ENCODE measurements around the gene CTTNBP2. TPM values are rescaled to one million over a fixed set of nuclear protein-coding genes. Genes with fewer than 3 reads are reported as not detected.
A peak's percentile ranks its signal among the peaks of the same experiment; 100 is the strongest.

The CTTNBP2 gene
- total and polyA plus RNA-seq, 8 donors = 3.0 to 22.2 (median 19.2) TPM

GRCh38 chr7:117818232-117818631 lies 55.0 kb downstream of the CTTNBP2 start:
- H3K27ac ChIP-seq = no peak overlapping the region
- H3K9me3 ChIP-seq = no peaks in the 10 kb centered on the region
- DNase-seq = peak in 1 of 4 donors; percentile 13
- no peaks in the 10 kb centered on the region for H3K27me3 ChIP-seq
- intact Hi-C loops (cut with DNase I) = no loop called here
- ATAC-seq = no peak
- no peak overlapping the region for H3K4me3 ChIP-seq
- no peaks in the 10 kb centered on the region for H3K4me1 ChIP-seq
- H3K36me3 ChIP-seq = no peaks in the 10 kb centered on the region
- TF ChIP-seq CTCF (IDR thresholded peaks at IDR 0.05) = no peak

- no peaks in the 10 kb centered on the region for H3K27me3 ChIP-seq
These were observed 56.5 kb downstream of the CTTNBP2 start for GRCh38 chr7:117816727-117817126.

GRCh38 chr7:117811696-117812095 lies 61.5 kb downstream of the CTTNBP2 start:
- Histone ChIP-seq H3K9me3 (no peaks in the 10 kb centered on the region), H3K4me1 (no peaks in the 10 kb centered on the region)
- no peak for ATAC-seq

More at GRCh38 chr7:117816727-117817126, 56.5 kb downstream of the CTTNBP2 start:
- H3K36me3 ChIP-seq = no peaks in the 10 kb centered on the region
- intact Hi-C loops (cut with DNase I) = no loop called here
- H3K4me1 ChIP-seq = no peaks in the 10 kb centered on the region
- H3K4me3 ChIP-seq = no peak overlapping the region
- H3K9me3 ChIP-seq = no peaks in the 10 kb centered on the region
- DNase-seq (no peak), ATAC-seq (no peak)
- TF ChIP-seq CTCF (IDR thresholded peaks at IDR 0.05) = no peak
- no peak overlapping the region for H3K27ac ChIP-seq

GRCh38 chr7:117810642-117811512 lies 62.4 kb downstream of the CTTNBP2 start:
- DNase-seq (no peak), ATAC-seq (no peak)
- no peaks in the 10 kb centered on the region for H3K27me3 ChIP-seq
- H3K4me1 ChIP-seq = no peaks in the 10 kb centered on the region
- no peaks in the 10 kb centered on the region for H3K36me3 ChIP-seq
- no peak for TF ChIP-seq CTCF (IDR thresholded peaks at IDR 0.05)
- H3K27ac ChIP-seq = no peak overlapping the region
- intact Hi-C loops (cut with DNase I) = no loop called here
- H3K4me3 ChIP-seq = no peak overlapping the region
- H3K9me3 ChIP-seq = no peaks in the 10 kb centered on the region

More at GRCh38 chr7:117811696-117812095, 61.5 kb downstream of the CTTNBP2 start:
- no peak for TF ChIP-seq CTCF (IDR thresholded peaks at IDR 0.05)
- Histone ChIP-seq H3K27me3 (no peaks in the 10 kb centered on the region), H3K4me3 (no peak overlapping the region), H3K36me3 (no peaks in the 10 kb centered on the region), H3K27ac (no peak overlapping the region)
- no peak for DNase-seq
- intact Hi-C loops (cut with DNase I) = no loop called here

- no peaks in the 10 kb centered on the region for H3K27me3 ChIP-seq
- TF ChIP-seq CTCF (IDR thresholded peaks at IDR 0.05) = no peak
- H3K4me1 ChIP-seq = no peaks in the 10 kb centered on the region
- H3K27ac ChIP-seq = no peak overlapping the region
- DNase-seq (no peak), ATAC-seq (no peak)
- no peaks in the 10 kb centered on the region for H3K36me3 ChIP-seq
- intact Hi-C loops (cut with DNase I) = no loop called here
- H3K9me3 ChIP-seq = no peaks in the 10 kb centered on the region
- H3K4me3 ChIP-seq = no peak overlapping the region
These were observed 63.3 kb downstream of the CTTNBP2 start for GRCh38 chr7:117809958-117810357.
